ENCODE results near the gene EVI5.
A peak's percentile ranks its signal among the peaks of the same experiment; 100 is the strongest.
"Not testable (repeated sequence)": the region's sequence is repeated elsewhere in the genome, so short reads cannot be mapped to it uniquely, and the experiment has no call there.

The EVI5 gene

GRCh38 chr1:92786111-92786901 lies 1.4 kb upstream of the EVI5 start:
- no peaks in the 10 kb centered on the region for H3K9me3 Mint-ChIP-seq
- H3K27ac Mint-ChIP-seq (ENCODE audit: low read depth), result no peak overlapping the region
- peaks cover 56% of the 10 kb centered on the region for H3K27me3 Mint-ChIP-seq
- peaks cover 12% of the 10 kb centered on the region for H3K4me1 Mint-ChIP-seq
- ATAC-seq (replicated peaks; ENCODE audit: extremely low read depth, poor library complexity, severe bottlenecking) (no peak), DNase-seq (ENCODE audit: low spot score in 2 of 2) (no peak)
- no peak overlapping the region for H3K4me3 Mint-ChIP-seq
- H3K36me3 Mint-ChIP-seq (ENCODE audit: insufficient read depth), result no peaks in the 10 kb centered on the region

- peaks cover 54% of the 10 kb centered on the region for H3K27me3 Mint-ChIP-seq
- no peaks in the 10 kb centered on the region for H3K36me3 Mint-ChIP-seq (ENCODE audit: insufficient read depth)
- no peaks in the 10 kb centered on the region for H3K9me3 Mint-ChIP-seq
- ATAC-seq (replicated peaks; ENCODE audit: extremely low read depth, poor library complexity, severe bottlenecking) (peak; percentile 43), DNase-seq (ENCODE audit: low spot score in 2 of 2) (peak; percentile 12 to 28)
- peak overlapping the region; percentile 75 for H3K4me3 Mint-ChIP-seq
- H3K4me1 Mint-ChIP-seq, result peaks cover 12% of the 10 kb centered on the region
- H3K27ac Mint-ChIP-seq (ENCODE audit: low read depth), result no peak overlapping the region
Observed at GRCh38 chr1:92784021-92784638, 778 bp downstream of the EVI5 start.

DNA sequence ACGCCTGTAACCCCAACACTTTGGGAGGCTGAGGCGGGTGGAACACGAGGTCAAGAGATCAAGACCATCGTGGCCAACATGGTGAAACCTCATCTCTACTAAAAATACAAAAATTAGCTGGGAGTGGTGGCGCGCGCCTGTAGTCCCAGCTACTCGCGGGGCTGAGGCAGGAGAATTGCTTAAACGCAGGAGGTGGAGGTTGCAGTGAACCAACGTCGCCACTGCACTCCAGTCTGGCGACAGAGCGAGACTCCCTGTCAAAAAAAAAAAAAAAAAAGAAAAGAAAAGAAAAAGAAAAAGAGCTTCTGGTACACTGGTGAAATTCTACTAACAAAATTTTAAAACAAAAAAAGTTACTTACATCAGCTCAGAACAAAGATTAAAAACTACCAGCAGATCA lies 1.4 kb downstream of the EVI5 start:
- Mint-ChIP-seq H3K4me1 (peaks cover 12% of the 10 kb centered on the region), H3K4me3 (peak overlapping the region; percentile 75), H3K27me3 (peaks cover 59% of the 10 kb centered on the region)
- not testable (repeated sequence) for H3K36me3 Mint-ChIP-seq (ENCODE audit: insufficient read depth); DNase-seq (ENCODE audit: low spot score in 2 of 2); ATAC-seq (replicated peaks; ENCODE audit: extremely low read depth, poor library complexity, severe bottlenecking); H3K27ac Mint-ChIP-seq (ENCODE audit: low read depth); H3K9me3 Mint-ChIP-seq

GRCh38 chr1:92778376-92778775 lies 6.5 kb downstream of the EVI5 start:
- Mint-ChIP-seq H3K4me3 (no peak overlapping the region), H3K9me3 (no peaks in the 10 kb centered on the region), H3K36me3 (ENCODE audit: insufficient read depth) (no peaks in the 10 kb centered on the region), H3K27me3 (peaks cover 48% of the 10 kb centered on the region), H3K4me1 (peaks cover 5% of the 10 kb centered on the region), H3K27ac (ENCODE audit: low read depth) (no peak overlapping the region)
- ATAC-seq (replicated peaks; ENCODE audit: extremely low read depth, poor library complexity, severe bottlenecking), result no peak
- DNase-seq (ENCODE audit: low spot score in 2 of 2), result no peak

DNA sequence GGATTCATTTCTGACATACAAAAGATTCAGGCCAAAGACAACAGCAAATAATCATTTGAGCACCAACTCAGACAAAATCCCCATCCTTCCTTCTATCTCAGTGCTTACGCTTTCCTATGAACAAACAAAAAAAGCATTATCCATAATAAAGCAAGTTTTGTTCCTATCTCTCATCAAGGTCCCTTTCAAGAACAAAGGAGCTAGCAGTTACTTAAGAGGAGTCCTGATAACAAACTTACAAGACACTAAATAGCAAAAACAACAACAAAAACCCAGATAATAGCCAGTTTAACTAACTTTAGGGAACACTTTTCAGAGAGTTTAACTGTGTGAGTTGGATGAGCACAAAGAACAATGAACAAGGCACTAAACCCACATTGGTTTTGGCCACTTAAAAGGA lies 10.5 kb downstream of the EVI5 start:
- H3K27me3 Mint-ChIP-seq, result peaks cover 35% of the 10 kb centered on the region

GRCh38 chr1:92773749-92774148 lies 11.2 kb downstream of the EVI5 start:
- H3K27ac Mint-ChIP-seq (ENCODE audit: low read depth); ATAC-seq (replicated peaks; ENCODE audit: extremely low read depth, poor library complexity, severe bottlenecking); H3K4me1 Mint-ChIP-seq; H3K9me3 Mint-ChIP-seq; H3K36me3 Mint-ChIP-seq (ENCODE audit: insufficient read depth); H3K4me3 Mint-ChIP-seq; DNase-seq (ENCODE audit: low spot score in 2 of 2): not testable (repeated sequence)
- peaks cover 29% of the 10 kb centered on the region for H3K27me3 Mint-ChIP-seq

More for the DNA sequence above, 10.5 kb downstream of the EVI5 start:
- no peaks in the 10 kb centered on the region for H3K9me3 Mint-ChIP-seq
- H3K36me3 Mint-ChIP-seq (ENCODE audit: insufficient read depth), result no peaks in the 10 kb centered on the region
- DNase-seq (ENCODE audit: low spot score in 2 of 2), result no peak
- H3K27ac Mint-ChIP-seq (ENCODE audit: low read depth), result no peak overlapping the region
- no peaks in the 10 kb centered on the region for H3K4me1 Mint-ChIP-seq
- ATAC-seq (replicated peaks; ENCODE audit: extremely low read depth, poor library complexity, severe bottlenecking), result no peak
- no peak overlapping the region for H3K4me3 Mint-ChIP-seq

GRCh38 chr1:92769856-92770255 lies 15.1 kb downstream of the EVI5 start:
- Mint-ChIP-seq H3K4me3 (no peak overlapping the region), H3K27ac (ENCODE audit: low read depth) (no peak overlapping the region), H3K4me1 (no peaks in the 10 kb centered on the region), H3K36me3 (ENCODE audit: insufficient read depth) (no peaks in the 10 kb centered on the region), H3K27me3 (peaks cover 12% of the 10 kb centered on the region), H3K9me3 (peaks cover 10% of the 10 kb centered on the region)
- ATAC-seq (replicated peaks; ENCODE audit: extremely low read depth, poor library complexity, severe bottlenecking), result no peak
- no peak for DNase-seq (ENCODE audit: low spot score in 2 of 2)

- H3K27me3 Mint-ChIP-seq, result peaks cover 12% of the 10 kb centered on the region
- no peak for ATAC-seq (replicated peaks; ENCODE audit: extremely low read depth, poor library complexity, severe bottlenecking)
- H3K27ac Mint-ChIP-seq (ENCODE audit: low read depth), result no peak overlapping the region
- peaks cover 10% of the 10 kb centered on the region for H3K9me3 Mint-ChIP-seq
- H3K4me1 Mint-ChIP-seq, result no peaks in the 10 kb centered on the region
- no peak overlapping the region for H3K4me3 Mint-ChIP-seq
- no peak for DNase-seq (ENCODE audit: low spot score in 2 of 2)
- no peaks in the 10 kb centered on the region for H3K36me3 Mint-ChIP-seq (ENCODE audit: insufficient read depth)
Observed at GRCh38 chr1:92768915-92769314, 16.0 kb downstream of the EVI5 start.

DNA sequence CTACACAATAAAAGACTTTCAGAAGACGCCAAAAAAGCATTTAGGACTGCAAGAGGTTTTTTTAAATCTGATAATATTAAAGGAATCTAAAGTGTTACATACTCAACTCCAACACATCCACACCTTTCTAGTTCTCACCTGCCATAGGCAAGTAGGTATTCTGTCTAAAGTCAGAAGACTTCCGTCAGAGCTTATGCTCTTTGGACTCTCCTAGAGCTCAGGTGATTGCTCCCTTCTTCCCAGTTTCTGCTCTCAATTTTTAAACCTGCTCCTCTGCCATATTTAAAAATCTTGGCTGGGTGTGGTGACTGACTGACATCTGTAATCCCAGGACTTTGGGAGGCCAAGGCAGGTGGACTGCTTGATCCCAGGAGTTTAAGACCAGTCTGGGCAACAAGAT lies 16.6 kb downstream of the EVI5 start:
- Mint-ChIP-seq H3K4me1 (no peaks in the 10 kb centered on the region), H3K27me3 (peaks cover 12% of the 10 kb centered on the region), H3K9me3 (peaks cover 10% of the 10 kb centered on the region), H3K36me3 (ENCODE audit: insufficient read depth) (no peaks in the 10 kb centered on the region), H3K4me3 (no peak overlapping the region), H3K27ac (ENCODE audit: low read depth) (no peak overlapping the region)
- DNase-seq (ENCODE audit: low spot score in 2 of 2), result no peak
- ATAC-seq (replicated peaks; ENCODE audit: extremely low read depth, poor library complexity, severe bottlenecking), result no peak

GRCh38 chr1:92764116-92764515 lies 20.8 kb downstream of the EVI5 start:
- no peaks in the 10 kb centered on the region for H3K36me3 Mint-ChIP-seq (ENCODE audit: insufficient read depth)
- H3K4me1 Mint-ChIP-seq, result no peaks in the 10 kb centered on the region
- no peak for DNase-seq (ENCODE audit: low spot score in 2 of 2)
- H3K4me3 Mint-ChIP-seq, result no peak overlapping the region
- no peak overlapping the region for H3K27ac Mint-ChIP-seq (ENCODE audit: low read depth)
- ATAC-seq (replicated peaks; ENCODE audit: extremely low read depth, poor library complexity, severe bottlenecking), result no peak
- H3K9me3 Mint-ChIP-seq, result peaks cover 10% of the 10 kb centered on the region
- peaks cover 8% of the 10 kb centered on the region for H3K27me3 Mint-ChIP-seq

DNA sequence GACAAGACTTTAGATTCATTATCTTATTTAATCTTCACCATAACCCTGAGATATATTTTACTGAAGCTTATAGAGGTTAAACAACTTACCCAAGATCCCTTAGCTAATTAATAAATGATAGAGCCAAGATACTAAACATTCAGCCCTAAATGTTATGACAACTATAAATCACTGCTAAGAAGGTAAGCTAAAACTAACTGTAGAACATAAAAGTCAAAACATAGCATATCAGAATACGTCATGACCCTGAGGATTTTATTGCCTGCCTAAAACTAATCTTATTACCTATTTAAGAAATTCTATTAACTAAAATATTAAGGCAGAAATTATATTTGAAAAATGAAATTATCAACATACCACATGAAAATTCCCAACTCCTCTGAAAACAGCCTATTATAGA lies 22.6 kb downstream of the EVI5 start:
- Mint-ChIP-seq H3K4me1 (no peaks in the 10 kb centered on the region), H3K4me3 (no peak overlapping the region), H3K36me3 (ENCODE audit: insufficient read depth) (no peaks in the 10 kb centered on the region), H3K9me3 (peaks cover 4% of the 10 kb centered on the region), H3K27ac (ENCODE audit: low read depth) (no peak overlapping the region), H3K27me3 (peaks cover 8% of the 10 kb centered on the region)
- DNase-seq (ENCODE audit: low spot score in 2 of 2) (no peak), ATAC-seq (replicated peaks; ENCODE audit: extremely low read depth, poor library complexity, severe bottlenecking) (no peak)

DNA sequence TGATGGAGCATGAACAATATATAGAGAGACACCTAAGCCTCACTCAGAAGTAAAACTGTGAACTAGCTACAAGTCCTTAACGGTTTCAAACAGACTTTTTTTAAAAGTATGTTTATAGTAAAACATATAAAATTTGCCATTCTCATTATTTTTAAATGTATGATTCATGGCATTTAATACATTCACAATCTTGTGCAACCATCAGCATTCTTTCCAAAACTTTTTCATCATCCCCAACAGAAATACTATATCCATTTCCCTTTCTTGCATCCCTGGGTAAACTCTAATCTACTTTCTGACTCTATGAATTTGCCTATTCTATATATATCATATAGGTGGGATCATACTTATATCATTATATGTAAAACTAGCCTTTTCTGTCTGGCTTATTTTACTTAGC lies 25.5 kb downstream of the EVI5 start:
- Mint-ChIP-seq H3K4me1 (no peaks in the 10 kb centered on the region), H3K27me3 (peaks cover 18% of the 10 kb centered on the region), H3K36me3 (ENCODE audit: insufficient read depth) (no peaks in the 10 kb centered on the region), H3K27ac (ENCODE audit: low read depth) (no peak overlapping the region), H3K4me3 (no peak overlapping the region), H3K9me3 (no peaks in the 10 kb centered on the region)
- ATAC-seq (replicated peaks; ENCODE audit: extremely low read depth, poor library complexity, severe bottlenecking) (no peak), DNase-seq (ENCODE audit: low spot score in 2 of 2) (no peak)

DNA sequence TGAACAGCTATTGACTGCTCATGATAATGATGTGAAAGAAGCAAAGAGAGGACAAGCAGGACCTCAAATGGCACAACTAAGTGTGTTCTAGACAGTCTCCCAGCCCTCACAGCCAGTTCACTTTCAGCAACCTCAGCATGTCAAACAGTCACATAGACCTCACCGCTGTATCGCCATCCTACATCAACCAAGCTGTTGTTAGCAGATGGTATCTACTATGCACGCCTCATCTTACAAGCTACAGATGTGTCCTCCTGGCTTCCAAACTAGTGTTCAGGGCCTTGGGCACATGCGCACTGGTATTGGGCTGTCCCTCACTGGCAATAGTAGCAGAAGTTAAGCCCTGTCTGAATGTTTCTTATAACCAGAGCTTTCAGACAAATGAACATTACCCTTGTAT lies 28.4 kb downstream of the EVI5 start:
- Mint-ChIP-seq H3K4me1 (no peaks in the 10 kb centered on the region), H3K9me3 (no peaks in the 10 kb centered on the region), H3K27me3 (peaks cover 28% of the 10 kb centered on the region), H3K27ac (ENCODE audit: low read depth) (no peak overlapping the region), H3K36me3 (ENCODE audit: insufficient read depth) (no peaks in the 10 kb centered on the region), H3K4me3 (no peak overlapping the region)
- DNase-seq (ENCODE audit: low spot score in 2 of 2), result no peak
- ATAC-seq (replicated peaks; ENCODE audit: extremely low read depth, poor library complexity, severe bottlenecking), result no peak
